HG02678 (cell line): Measurements from ENCODE around the gene SPON2.

Experiments
- ATAC-seq: cut with Tn5 transposase; IDR thresholded peaks from one replicate; pipeline ENCODE4 v1.9.1; 2021; ENCODE audit warnings: mild to moderate bottlenecking, moderate library complexity; ENCODE audit not compliant: unreplicated experiment

SPON2 gene

DNA sequence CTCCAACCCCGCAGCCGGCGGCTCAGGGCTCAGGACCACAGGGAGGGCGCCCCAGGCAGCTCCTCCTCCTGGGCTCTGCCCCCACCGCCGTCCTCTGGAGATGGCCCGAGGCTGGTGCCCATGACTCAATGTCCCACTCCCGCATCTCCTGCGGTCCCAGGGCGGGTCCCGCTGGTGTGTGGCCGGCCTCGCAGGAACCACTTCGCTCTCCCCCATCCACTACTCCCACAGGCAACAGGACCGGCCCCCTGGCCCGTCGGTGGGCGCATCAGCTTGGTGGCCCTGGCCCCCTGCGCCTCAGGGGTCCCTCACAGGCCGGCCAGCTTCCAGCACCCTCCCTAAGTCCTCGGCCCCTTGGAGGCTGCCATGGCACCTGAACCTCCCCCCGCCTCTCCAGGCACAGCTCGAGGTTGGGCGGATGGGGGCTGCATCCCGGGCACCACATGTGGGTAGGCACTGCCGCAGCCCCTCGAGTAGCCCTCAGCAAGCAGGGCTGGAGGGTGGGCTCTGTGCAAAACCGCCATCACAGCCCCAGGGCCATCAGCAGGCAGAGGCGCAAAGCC is 22.8 kb upstream of the SPON2 start:
- ATAC-seq = no peak

DNA sequence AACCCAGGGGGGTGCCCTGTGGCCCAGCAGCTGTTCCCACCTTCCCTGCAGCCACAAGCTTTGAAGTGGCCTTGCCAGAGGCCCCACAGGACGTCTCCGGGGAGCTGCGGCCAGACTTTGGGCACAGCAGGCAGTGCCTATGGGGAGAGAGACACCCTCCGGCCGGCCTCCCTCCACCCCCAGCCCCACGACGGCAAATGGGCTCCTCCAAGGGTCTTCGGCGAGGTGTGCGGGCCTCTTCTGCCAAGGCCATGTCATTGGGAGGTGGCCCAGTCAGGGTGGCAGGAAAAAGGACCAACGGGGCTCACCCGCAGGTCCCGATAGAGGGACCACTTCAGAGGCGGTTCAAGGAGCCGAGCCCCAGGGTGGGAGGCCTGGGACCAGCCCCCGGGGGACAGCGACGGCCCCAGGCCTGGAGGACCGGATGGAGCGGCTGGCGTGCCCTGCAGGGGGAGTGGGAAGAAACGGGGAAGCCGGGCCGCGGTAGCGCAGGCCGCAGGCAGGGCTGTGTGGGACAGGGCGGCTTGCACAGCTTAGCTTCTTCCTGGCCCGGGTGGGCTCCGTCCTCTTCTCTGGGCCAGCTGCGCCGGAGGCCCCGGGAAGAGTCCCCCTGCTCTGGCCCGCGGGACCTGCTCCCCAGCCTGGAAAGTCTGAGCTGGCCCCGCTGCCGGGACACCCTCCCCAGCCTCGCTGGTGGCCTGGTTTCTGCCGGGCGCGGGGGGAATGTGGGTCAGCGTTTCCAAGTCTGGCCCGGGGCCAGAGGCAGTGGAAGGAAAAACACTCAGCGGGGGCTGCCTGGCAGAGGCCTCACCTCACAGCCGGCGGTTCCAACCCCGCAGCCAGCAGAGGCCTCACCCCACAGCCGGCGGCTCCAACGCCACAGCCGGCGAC is 21.9 kb upstream of the SPON2 start:
- no peak for ATAC-seq

GRCh38 chr4:1193206-1194009 is 21.0 kb upstream of the SPON2 start:
- ATAC-seq = no peak

DNA sequence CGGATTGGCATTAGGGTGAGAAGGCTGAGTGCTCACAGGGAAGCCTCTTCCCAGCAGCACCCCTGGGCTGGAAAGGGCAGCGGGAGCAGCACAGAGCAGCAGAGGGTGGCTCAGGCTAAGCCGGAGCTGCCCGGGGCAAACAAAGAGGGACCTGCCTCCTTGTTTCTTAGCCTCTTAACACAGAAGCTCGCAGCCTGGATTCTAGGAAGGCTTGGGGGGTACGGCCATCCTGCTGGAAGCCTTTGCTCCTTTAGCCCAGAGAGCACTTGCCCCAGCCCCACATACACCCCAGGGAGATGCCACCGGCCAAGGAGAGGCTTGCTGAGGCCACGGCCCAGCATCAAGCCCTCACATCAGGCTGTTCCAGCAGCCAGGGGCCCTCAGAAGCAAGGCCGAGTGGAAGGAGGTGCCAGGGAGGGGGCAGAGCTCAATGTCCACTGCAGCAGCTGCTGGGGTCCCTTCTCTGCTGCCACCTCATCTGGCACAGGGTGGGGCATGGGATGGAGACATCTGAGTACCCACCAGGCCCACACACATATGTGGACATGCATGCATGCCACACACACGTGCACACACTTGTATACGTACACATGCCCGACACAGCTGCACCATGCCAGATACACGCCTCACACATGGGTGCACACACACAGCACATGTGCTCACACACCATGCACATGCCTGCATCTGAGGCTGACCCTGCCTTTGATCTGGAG is 20.3 kb upstream of the SPON2 start:
- ATAC-seq = no peak

DNA sequence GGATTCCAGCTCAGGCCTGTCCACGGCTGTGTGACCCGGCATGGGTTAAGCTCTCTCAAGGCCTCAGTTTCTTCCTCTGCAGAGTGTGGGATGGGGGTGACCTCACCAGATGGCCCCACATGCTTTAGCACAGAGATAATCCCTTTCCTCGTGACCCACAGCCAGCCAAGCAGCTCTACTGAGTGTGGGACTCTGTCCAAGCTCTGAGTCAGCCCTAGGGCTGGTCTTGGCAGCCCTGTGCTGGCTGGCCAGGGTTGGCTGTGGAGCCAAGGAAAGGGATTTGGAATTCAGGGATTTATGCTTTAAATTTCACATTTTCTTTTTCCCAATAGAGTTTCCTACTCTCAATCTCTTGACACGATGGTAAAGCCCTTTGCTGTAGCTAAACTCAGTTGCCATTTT is 19.7 kb upstream of the SPON2 start:
- no peak for ATAC-seq

- no peak for ATAC-seq
These were observed 19.2 kb upstream of the SPON2 start for GRCh38 chr4:1191621-1192020.

GRCh38 chr4:1187182-1187581 is 14.8 kb upstream of the SPON2 start:
- ATAC-seq = no peak

GRCh38 chr4:1183985-1184773 is 11.8 kb upstream of the SPON2 start:
- peak; percentile 72 for ATAC-seq

DNA sequence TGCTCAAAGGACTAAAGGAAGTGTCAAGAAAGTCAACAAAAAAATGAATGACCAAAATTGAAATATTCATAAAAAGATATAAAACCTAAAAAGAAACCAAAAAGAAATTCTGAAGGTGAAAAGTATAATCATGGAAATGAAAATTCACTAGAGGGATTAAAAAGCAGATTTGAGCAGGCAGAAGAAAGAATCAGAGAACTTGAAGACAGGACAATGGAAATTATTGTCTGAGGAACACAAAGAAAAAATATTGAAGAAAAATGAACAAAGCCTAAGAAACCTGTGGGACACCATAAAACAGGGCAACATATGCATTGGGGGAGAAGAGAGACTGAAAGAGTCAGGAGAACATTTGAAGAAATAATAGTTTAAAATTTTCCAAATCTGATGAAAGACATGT is 9.9 kb upstream of the SPON2 start:
- no peak for ATAC-seq

DNA sequence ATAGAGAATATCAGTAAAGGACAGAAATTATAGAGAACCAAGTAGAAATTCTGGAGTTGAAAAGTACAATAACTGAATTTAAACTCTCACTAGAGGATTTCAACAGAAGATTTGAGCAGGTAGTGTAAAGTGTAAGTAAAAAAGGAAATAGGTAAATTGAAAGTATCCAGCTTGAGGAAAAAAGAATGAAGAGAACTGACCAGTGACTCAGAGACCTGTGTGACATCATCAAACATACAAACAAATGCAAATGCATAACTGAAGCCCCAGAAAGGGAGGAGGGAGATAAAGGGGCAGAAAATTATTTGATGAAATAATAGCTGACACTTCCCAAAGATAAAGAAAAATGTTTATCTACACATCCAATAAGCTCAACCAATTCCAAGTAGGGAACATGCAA is 8.3 kb upstream of the SPON2 start:
- no peak for ATAC-seq

DNA sequence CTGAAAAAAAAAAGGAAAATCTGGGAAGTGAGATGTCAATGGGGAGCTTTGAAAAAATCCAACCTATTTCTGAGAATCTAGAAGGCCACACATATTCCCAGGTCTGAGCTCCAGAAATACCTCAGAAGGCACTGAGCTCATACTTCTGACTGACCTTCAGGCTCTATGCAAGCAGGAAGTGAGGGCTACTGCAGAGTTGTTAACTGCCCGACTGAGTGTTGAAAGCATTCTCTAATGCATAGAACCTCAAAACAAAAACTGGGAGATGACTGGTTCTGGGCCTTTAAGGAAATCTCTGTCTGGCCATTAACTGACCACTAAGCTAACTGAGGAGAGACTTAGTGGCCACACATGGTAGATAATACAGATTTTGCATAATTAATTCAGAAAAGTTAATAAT is 7.6 kb upstream of the SPON2 start:
- no peak for ATAC-seq

DNA sequence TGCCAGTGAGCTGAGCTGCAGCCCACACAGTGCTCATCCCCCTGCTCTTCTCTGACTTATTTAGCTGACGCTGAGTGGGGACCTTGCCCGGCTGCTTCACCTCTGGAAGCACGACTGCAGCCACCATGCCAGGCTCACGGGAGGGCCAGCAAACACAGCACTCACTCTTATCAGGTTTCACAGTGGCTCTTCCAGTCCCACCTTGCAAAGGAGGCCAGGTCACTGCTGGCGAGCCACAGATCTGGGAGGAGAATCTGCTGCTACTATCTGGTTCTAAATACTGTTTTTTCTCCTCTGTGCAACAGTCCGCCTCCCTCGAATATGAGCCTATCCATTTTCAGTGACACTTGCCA is 6.7 kb upstream of the SPON2 start:
- ATAC-seq = no peak

GRCh38 chr4:1178300-1179088 is 6.1 kb upstream of the SPON2 start:
- no peak for ATAC-seq

DNA sequence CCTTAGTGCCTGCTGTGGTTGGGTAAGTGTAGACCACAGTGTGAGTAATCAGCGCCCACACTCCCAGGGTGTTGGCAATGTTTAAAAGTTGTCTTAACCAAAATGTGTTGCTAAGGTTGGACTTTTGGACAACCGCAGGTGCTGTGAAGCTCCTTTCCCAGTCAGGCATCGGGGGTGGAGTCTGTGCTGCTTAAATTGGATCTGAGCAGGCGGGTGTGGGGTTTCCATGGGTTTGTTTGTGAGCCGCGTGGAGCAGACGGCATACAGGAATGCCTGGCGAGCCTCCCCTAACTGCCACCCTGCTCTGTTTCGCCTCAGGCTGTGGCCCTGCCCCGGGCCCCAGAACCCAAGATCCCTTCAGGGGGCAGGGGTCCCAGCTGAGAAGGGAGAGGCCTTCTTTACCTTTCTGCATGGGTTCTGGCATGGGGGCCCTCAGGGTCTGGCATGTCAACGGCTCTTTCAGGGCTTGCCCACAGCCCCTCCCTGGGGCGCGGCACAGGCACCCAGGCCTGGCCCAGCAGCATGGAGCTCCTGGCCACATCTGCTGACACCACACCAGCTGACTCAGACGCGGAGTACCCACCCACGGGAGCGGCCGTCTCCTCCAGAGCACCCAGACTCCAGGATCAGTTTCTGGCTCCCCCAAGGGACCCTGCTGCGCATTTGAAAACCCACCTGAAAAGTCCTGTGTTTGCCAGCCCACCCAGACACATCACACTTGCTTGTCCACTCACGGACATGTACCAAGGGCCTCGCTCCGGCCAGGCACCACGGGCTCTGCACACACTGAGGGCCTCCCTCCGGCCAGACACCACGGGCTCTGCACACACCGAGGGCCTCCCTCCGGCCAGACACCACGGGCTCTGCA is 5.1 kb upstream of the SPON2 start:
- ATAC-seq = no peak

GRCh38 chr4:1176398-1177273 is 4.3 kb upstream of the SPON2 start:
- no peak for ATAC-seq

GRCh38 chr4:1175635-1176229 is 3.3 kb upstream of the SPON2 start:
- no peak for ATAC-seq

- no peak for ATAC-seq
These were observed 2.7 kb upstream of the SPON2 start for GRCh38 chr4:1174941-1175634.
